HCT116 (cell line): ENCODE results near the gene FOXD2. TPM values are rescaled to one million over a fixed set of nuclear protein-coding genes. Genes with fewer than 3 reads are reported as not detected.

ENCODE experiments used
- ATAC-seq: fragments of 200-7000 bp; cut with Tn5 transposase; 2 replicates; pipeline ENCODE4 v1.9.1; 2020; ENCODE audit warnings: mild to moderate bottlenecking, moderate library complexity
- BruUV-seq: library from RNA; stranded (reverse); fragments of 400-500 nt; replicated peaks from 2 replicates; lab custom pipeline; 2021; lab: Mats Ljungman, UMichigan
- CTCF ChIA-PET: fragments of 300-600 bp; sonication (Branson Sonifier 250); formaldehyde crosslinking; loops from one replicate; lab custom pipeline; 2021; ENCODE audit warnings: antibody characterized with exemption; lab: Charles Lee
- POLR2A ChIA-PET: fragments of 300-600, 350-600 bp; sonication (Branson Sonifier 250); formaldehyde crosslinking; loops from one replicate; lab custom pipeline; 2021; ENCODE audit warnings: antibody characterized with exemption; lab: Charles Lee
- RAD21 ChIA-PET, 2 experiments: fragments of 300-600 bp; sonication (Branson Sonifier 250); formaldehyde crosslinking; loops; one replicate each; lab custom pipeline; 2023; ENCODE audit warnings: low total read pairs in 2 of 2; ENCODE audit not compliant: uncharacterized antibody in 2 of 2, unreplicated experiment in 2 of 2, low non-redundant PET in 1 of 2; lab: Charles Lee
- DNase-seq: peaks from one replicate; pipeline ENCODE4 v3.0.0-alpha.2; 2010; ENCODE audit warnings: low read depth, low spot score
- H2AFZ ChIP-seq: fragments of 200-600 bp; shearing (Covaris generic), sonication (generic); 2 replicates; pipeline ENCODE4 v1.6.1; 2017; ENCODE audit warnings: low read depth, mixed run types, mixed read lengths, antibody characterized with exemption, low read length; ENCODE audit not compliant: poor library complexity, severe bottlenecking
- H3K27ac ChIP-seq: 2 replicates; pipeline ENCODE4 v1.5.1; 2012; ENCODE audit warnings: low read depth, low read length
- H3K27me3 ChIP-seq: fragments of 200-600 bp; sonication (generic); 2 replicates; pipeline ENCODE4 v1.6.1; 2016; ENCODE audit warnings: mixed run types, low read length, mixed read lengths; ENCODE audit not compliant: insufficient read depth
- H3K36me3 ChIP-seq, 2 experiments: fragments of 200-500 bp in 1 of 2; fragments of 200-600 bp in 1 of 2; sonication (Bioruptor generic) in 1 of 2; sonication (generic) in 1 of 2; 2 replicates each; pipeline versions ENCODE4 v1.5.1 to v1.6.1; 2014 to 2016; ENCODE audit warnings: low read length in 2 of 2, inconsistent platforms in 1 of 2, mixed read lengths in 1 of 2, mixed run types in 1 of 2; ENCODE audit not compliant: insufficient read depth in 2 of 2, control insufficient read depth in 1 of 2
- H3K4me1 ChIP-seq, 2 experiments: fragments of 200-600 bp in 1 of 2; sonication (generic) in 1 of 2; 2 replicates each; pipeline versions ENCODE4 v1.5.1 to v1.6.1; 2012 to 2017; ENCODE audit warnings: low read length in 2 of 2, inconsistent platforms in 1 of 2, mild to moderate bottlenecking in 1 of 2, mixed read lengths in 1 of 2, mixed run types in 1 of 2, moderate library complexity in 1 of 2; ENCODE audit not compliant: insufficient read depth in 2 of 2, control insufficient read depth in 1 of 2
- H3K4me2 ChIP-seq: fragments of 200-600 bp; sonication (generic); 2 replicates; pipeline ENCODE4 v1.6.1; 2017; ENCODE audit warnings: mixed run types, low read length, mixed read lengths
- H3K4me3 ChIP-seq, 2 experiments: fragments of 200-600 bp in 1 of 2; sonication (generic) in 1 of 2; replicated peaks in 1 of 2; 2 replicates each; pipeline ENCODE4 v1.5.1; 2011 to 2016; ENCODE audit warnings: low read length in 2 of 2, control low read depth in 1 of 2, low read depth in 1 of 2, mild to moderate bottlenecking in 1 of 2, mixed read lengths in 1 of 2, mixed run types in 1 of 2
- H3K79me2 ChIP-seq: fragments of 200-600 bp; sonication (generic); 2 replicates; pipeline ENCODE4 v1.6.1; 2017; ENCODE audit warnings: mild to moderate bottlenecking, mixed run types, low read length, moderate library complexity, mixed read lengths; ENCODE audit not compliant: insufficient read depth
- H3K9ac ChIP-seq: fragments of 200-600 bp; sonication (generic); 2 replicates; pipeline ENCODE4 v1.6.1; 2016; ENCODE audit warnings: low read length, mixed read lengths
- H3K9me2 ChIP-seq: fragments of 200-600 bp; sonication (generic), shearing (Covaris generic); 2 replicates; pipeline ENCODE4 v1.6.1; 2017; ENCODE audit warnings: mixed run types, mild to moderate bottlenecking, moderate library complexity; ENCODE audit not compliant: insufficient read depth
- H3K9me3 ChIP-seq, 2 experiments: fragments of 200-500 bp in 1 of 2; fragments of 200-600 bp in 1 of 2; sonication (Bioruptor generic) in 1 of 2; sonication (generic) in 1 of 2; 2 replicates each; pipeline ENCODE4 v1.6.1; 2014 to 2017; ENCODE audit warnings: low read length in 2 of 2, mixed read lengths in 2 of 2, inconsistent platforms in 1 of 2, low read depth in 1 of 2, mild to moderate bottlenecking in 1 of 2, mixed run types in 1 of 2, moderate library complexity in 1 of 2; ENCODE audit not compliant: control insufficient read depth in 1 of 2, insufficient read depth in 1 of 2
- H4K20me1 ChIP-seq: fragments of 200-600 bp; sonication (generic), shearing (Covaris generic); 2 replicates; pipeline ENCODE4 v1.6.1; 2017; ENCODE audit warnings: mixed run types, mild to moderate bottlenecking, moderate library complexity; ENCODE audit not compliant: insufficient read depth
- CEBPB ChIP-seq: IDR thresholded peaks from 2 replicates; pipeline ENCODE4 v1.6.1; 2012; ENCODE audit warnings: low read depth
- CTCF ChIP-seq, 3 experiments: fragments of 200-600 bp in 1 of 3; sonication (generic) in 1 of 3; IDR thresholded peaks in 2 of 3; conservative IDR thresholded peaks in 1 of 3; 2 replicates each; pipeline ENCODE4 v1.5.1; 2012 to 2017; ENCODE audit warnings: low read depth in 2 of 3, low read length in 2 of 3, antibody characterized with exemption in 1 of 3, borderline replicate concordance in 1 of 3, control low read depth in 1 of 3, mild to moderate bottlenecking in 1 of 3, mixed read lengths in 1 of 3, mixed run types in 1 of 3, moderate library complexity in 1 of 3; ENCODE audit not compliant: insufficient read depth in 1 of 3
- EZH2 ChIP-seq: fragments of 200-600 bp; sonication (generic); IDR thresholded peaks from 2 replicates; pipeline ENCODE4 v1.6.1; 2017; ENCODE audit warnings: antibody characterized with exemption, mixed run types
- POLR2A ChIP-seq: IDR thresholded peaks from 2 replicates; pipeline ENCODE4 v1.7.0; 2011; ENCODE audit warnings: borderline replicate concordance; ENCODE audit not compliant: insufficient read depth, insufficient read length; ENCODE audit errors: extremely low read depth
- POLR2AphosphoS5 ChIP-seq: IDR thresholded peaks from 2 replicates; pipeline ENCODE4 v1.6.1; 2011; ENCODE audit warnings: mild to moderate bottlenecking, low read depth, low read length, moderate library complexity
- REST ChIP-seq: IDR thresholded peaks from 2 replicates; pipeline ENCODE4 v1.6.1; 2012; ENCODE audit warnings: low read depth
- TCF7L2 ChIP-seq: IDR thresholded peaks from 2 replicates; pipeline ENCODE4 v1.7.0; 2011; ENCODE audit warnings: borderline replicate concordance, inconsistent platforms; ENCODE audit not compliant: insufficient read depth, insufficient read length; ENCODE audit errors: extremely low read depth
- ZBTB33 ChIP-seq: IDR thresholded peaks from 2 replicates; pipeline ENCODE4 v1.6.1; 2011; ENCODE audit warnings: mild to moderate bottlenecking, low read length, moderate library complexity; ENCODE audit not compliant: insufficient replicate concordance; ENCODE audit errors: extremely low read depth
- ZNF274 ChIP-seq: fragments of 200-500 bp; sonication (Bioruptor generic); IDR thresholded peaks from 2 replicates; pipeline ENCODE4 v1.6.1; 2014; ENCODE audit warnings: mild to moderate bottlenecking, low read depth, low read length, inconsistent platforms
- intact Hi-C: fragments of 100-400 bp; cut with micrococcal nuclease; formaldehyde crosslinking; loops from 2 replicates; pipeline ENCODE4 v1.10.0; 2022
- total RNA-seq: library from RNA; stranded (reverse); gene quantifications from one replicate; pipeline ENCODE4 v1.2.1, GENCODE V29; 2021; ENCODE audit not compliant: unreplicated experiment

Gene FOXD2
- total RNA-seq, 1 experiment from 2014 or later, result 1.9 TPM

DNA sequence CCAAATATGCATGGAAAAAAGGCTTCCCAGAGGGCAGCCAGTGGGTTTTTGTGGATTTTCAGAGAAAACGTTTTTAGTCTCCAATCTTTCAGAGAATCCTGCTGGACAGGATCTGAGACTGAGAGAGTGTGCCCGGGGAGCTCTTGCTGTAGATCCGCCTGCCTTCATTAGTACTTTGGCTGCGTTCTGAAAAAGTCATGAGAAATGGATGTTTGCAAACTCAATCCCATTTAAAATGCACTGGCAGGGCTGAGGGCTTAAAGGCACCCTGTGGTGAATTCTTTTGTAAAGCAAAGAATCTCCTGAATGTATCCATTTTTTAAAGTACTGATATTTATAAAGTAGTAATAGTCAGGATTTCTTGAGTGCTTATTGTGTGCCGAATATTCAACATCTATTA is 22.2 kb downstream of the FOXD2 start (continued):
- no peak for TF ChIP-seq POLR2A
- no peak for TF ChIP-seq ZNF274

DNA sequence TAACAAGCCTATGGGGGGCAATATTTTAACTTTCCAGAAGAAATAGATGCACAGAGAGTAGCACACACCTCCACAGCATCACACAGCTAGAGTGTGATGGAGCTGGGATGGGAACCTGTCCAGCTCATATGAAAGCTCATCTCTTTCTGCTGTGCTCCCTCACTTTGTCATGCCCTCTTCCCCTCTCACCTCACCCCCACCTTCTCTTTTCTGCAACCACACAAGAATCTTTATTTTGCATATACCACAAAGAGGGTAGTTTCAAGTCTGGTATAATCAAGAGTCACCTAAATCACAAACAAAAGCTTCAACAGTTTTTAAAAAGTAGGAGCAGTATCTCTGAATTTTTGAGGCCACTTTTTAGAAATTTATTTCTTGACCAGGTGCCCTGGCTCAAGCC is 22.6 kb downstream of the FOXD2 start:
- Histone ChIP-seq H3K36me3 (no peaks in the 10 kb centered on the region), H3K79me2 (no peaks in the 10 kb centered on the region), H3K9me3 (no peaks in the 10 kb centered on the region), H3K4me2 (no peak overlapping the region), H4K20me1 (no peaks in the 10 kb centered on the region), H3K4me3 (no peak overlapping the region), H3K27ac (no peak overlapping the region), H3K27me3 (peaks cover 42% of the 10 kb centered on the region), H3K4me1 (no peaks in the 10 kb centered on the region), H3K9ac (no peak overlapping the region), H3K9me2 (no peaks in the 10 kb centered on the region), H2AFZ (no peak overlapping the region)
- BruUV-seq, result no TSS peak
- intact Hi-C loops, result no loop called here
- ChIA-PET RAD21 (no interaction called here), CTCF (interaction anchor here (1.1 to 1.8 kb wide), 2 partner anchors 10 to 11 kb away, joined by 3 read pairs; no protein-coding TSS in a partner anchor), POLR2A (no interaction called here)
- DNase-seq, result no peak
- TF ChIP-seq TCF7L2 (no peak), ZBTB33 (no peak), CTCF (IDR thresholded peaks at IDR 0.05 in 2 of 3, conservative IDR thresholded peaks at IDR 0.05 in 1 of 3; ENCODE audit: borderline replicate concordance in 1 of 3, insufficient read depth in 1 of 3, low read depth in 2 of 3, low read length in 2 of 3) (no peak), EZH2 (no peak), REST (no peak), POLR2AphosphoS5 (no peak), CEBPB (no peak)
- ATAC-seq, result no peak
